IPS-15b (cell line): ENCODE results near the gene KLRF1.

Source experiments
- H3K27me3 ChIP-seq: one replicate; pipeline ENCODE4 v1.6.1; 2013; ENCODE audit warnings: low read length; ENCODE audit not compliant: control insufficient read depth, insufficient read depth
- H3K36me3 ChIP-seq: one replicate; pipeline ENCODE4 v1.6.1; 2013; ENCODE audit warnings: low read length; ENCODE audit not compliant: control insufficient read depth, insufficient read depth
- H3K4me1 ChIP-seq: one replicate; pipeline ENCODE4 v1.6.1; 2013; ENCODE audit warnings: mild to moderate bottlenecking, low read length; ENCODE audit not compliant: control insufficient read depth, insufficient read depth
- H3K4me3 ChIP-seq: one replicate; pipeline ENCODE4 v1.5.1; 2013; ENCODE audit warnings: low read depth, low read length
- H3K9ac ChIP-seq: one replicate; pipeline ENCODE4 v1.6.1; 2013; ENCODE audit warnings: low read depth, mild to moderate bottlenecking, low read length
- H3K9me3 ChIP-seq: one replicate; pipeline ENCODE4 v1.6.1; 2013; ENCODE audit warnings: mild to moderate bottlenecking, low read length; ENCODE audit not compliant: control insufficient read depth, insufficient read depth

KLRF1 gene

DNA sequence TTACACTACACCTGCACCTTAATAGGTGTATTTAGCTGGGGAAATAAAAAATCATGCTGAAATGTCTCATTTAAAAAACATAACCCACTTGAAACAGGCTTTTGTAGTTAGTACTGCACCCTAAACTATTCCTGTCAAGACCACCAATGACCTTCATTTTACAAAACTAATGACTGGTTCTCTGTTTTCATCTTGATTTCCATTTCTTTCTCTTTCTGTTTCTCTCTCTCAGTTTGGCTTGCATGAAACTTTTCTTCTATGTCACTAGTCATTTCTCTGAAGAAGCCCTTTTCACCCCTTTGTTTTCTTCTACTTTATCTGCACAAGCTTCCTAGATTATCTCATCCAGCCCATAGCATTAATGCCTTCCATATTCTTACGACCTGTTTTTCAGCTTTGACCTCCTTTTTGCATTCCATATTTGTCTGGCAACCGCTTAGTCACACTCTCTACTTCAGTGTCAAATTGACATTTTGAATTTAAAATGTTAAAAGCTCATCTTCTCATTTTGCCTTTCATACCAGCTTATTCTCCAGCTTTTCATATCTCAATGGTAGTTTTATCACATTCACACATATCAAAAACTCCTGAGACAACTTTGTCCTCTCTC, 32.7 kb upstream of the KLRF1 start:
- H3K27me3 ChIP-seq: no peaks in the 10 kb centered on the region
- H3K4me3 ChIP-seq: no peak overlapping the region
- H3K36me3 ChIP-seq: no peaks in the 10 kb centered on the region
- H3K9me3 ChIP-seq: no peaks in the 10 kb centered on the region
- peaks cover 8% of the 10 kb centered on the region for H3K4me1 ChIP-seq
- H3K9ac ChIP-seq: no peak overlapping the region

DNA sequence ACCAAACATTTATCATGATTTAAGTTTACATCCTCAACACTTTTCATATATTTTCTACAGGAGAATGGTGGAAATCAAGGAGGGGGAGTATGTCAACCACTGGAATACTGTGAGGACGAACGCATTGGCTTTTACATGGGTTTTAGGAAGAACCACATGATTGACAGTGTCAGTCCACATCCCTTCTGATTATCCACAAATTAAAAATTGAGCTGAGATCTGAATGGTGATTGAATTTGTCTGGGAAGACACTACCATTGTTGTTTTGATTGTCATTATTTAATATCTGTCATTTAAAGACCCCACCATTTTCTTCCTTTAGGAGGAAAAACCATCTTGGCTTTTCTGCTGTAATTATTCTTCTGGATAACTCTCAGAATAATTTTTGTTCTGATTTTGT, 31.3 kb upstream of the KLRF1 start:
- Histone ChIP-seq H3K4me1 (peaks cover 8% of the 10 kb centered on the region), H3K36me3 (no peaks in the 10 kb centered on the region), H3K9ac (no peak overlapping the region), H3K27me3 (no peaks in the 10 kb centered on the region), H3K4me3 (no peak overlapping the region), H3K9me3 (no peaks in the 10 kb centered on the region)

DNA sequence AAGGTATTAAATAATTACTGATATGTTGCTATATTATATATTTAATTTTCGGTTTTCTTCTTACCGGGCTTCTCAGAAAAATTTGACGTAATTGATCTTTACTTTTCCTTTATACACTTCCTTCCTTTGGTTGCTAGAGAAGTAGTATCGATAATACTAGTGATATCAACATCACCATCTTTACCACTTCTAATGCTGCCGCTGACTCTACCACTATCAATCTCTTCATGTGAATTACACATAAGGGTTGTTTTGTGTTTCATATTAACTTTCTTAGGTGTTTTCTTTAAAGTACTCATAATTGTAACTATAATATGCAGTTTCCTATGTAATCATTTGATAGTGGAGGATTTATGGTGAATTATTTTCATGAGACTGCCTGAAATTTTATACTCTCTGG, 30.9 kb upstream of the KLRF1 start:
- no peak overlapping the region for H3K9ac ChIP-seq
- no peak overlapping the region for H3K4me3 ChIP-seq
- H3K9me3 ChIP-seq: no peaks in the 10 kb centered on the region
- H3K27me3 ChIP-seq: no peaks in the 10 kb centered on the region
- H3K36me3 ChIP-seq: no peaks in the 10 kb centered on the region
- peaks cover 8% of the 10 kb centered on the region for H3K4me1 ChIP-seq

DNA sequence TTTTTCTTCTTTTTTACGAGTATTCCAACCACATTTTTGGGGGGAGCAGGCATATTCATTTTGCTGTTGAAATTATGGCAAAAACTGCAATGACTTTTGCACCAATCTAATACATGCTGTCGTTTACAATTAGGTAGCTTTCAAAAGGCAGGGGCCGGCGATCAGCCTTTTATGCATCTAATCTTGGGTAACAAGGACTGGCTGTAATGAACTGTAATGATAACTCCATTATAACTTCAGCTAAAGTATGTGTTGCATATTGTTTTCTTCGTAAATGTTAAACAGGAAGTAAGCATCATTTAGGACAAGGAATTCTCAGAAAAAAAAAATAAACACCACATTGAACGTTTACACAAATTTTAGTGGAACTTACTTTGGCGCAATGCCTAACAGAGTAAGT, 30.3 kb upstream of the KLRF1 start:
- Histone ChIP-seq H3K4me3 (no peak overlapping the region), H3K9me3 (no peaks in the 10 kb centered on the region), H3K9ac (no peak overlapping the region), H3K36me3 (no peaks in the 10 kb centered on the region), H3K27me3 (no peaks in the 10 kb centered on the region), H3K4me1 (peaks cover 8% of the 10 kb centered on the region)

DNA sequence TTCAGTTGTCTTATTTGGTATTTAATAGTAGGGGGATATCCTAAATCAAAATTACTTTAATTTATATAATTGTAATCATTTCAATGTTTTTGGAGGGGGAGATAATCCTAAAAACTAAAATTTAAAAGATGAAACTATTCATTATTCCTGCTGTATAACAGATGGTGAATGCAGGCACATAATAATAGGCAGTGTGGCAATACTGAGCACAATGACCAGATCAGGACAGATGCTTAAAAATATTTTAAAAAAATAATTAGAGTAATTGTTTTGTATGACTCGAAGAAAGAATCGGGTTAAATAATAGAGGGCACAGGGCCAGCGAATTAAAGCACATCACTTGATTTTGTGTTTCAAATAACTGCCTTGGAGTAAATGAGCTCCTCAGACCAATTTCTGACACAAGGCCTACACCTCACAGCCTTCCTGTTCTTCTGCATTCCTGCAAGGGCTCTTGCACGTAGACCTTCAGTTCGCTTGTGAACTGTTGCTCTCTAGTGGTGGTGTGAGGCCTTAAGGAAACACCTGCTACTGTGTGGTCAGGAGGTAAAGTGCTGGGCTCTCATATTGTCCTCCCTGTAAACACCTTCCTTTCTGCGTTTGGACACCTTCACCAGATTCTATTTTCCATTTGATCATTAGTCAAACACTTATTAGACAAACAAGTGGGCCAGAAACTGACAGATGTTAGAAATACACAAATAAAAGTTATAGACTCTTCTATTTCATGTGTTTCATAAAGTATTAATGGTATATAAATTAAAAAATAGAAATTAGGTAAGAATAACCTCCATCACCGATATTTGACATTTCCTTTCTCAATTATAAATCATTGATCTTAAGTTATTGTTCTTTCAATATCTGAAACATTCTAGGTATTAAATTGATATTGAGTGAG, 29.3 kb upstream of the KLRF1 start:
- H3K9ac ChIP-seq: no peak overlapping the region
- H3K4me1 ChIP-seq: peaks cover 8% of the 10 kb centered on the region
- no peak overlapping the region for H3K4me3 ChIP-seq
- H3K36me3 ChIP-seq: no peaks in the 10 kb centered on the region
- H3K9me3 ChIP-seq: no peaks in the 10 kb centered on the region
- no peaks in the 10 kb centered on the region for H3K27me3 ChIP-seq

DNA sequence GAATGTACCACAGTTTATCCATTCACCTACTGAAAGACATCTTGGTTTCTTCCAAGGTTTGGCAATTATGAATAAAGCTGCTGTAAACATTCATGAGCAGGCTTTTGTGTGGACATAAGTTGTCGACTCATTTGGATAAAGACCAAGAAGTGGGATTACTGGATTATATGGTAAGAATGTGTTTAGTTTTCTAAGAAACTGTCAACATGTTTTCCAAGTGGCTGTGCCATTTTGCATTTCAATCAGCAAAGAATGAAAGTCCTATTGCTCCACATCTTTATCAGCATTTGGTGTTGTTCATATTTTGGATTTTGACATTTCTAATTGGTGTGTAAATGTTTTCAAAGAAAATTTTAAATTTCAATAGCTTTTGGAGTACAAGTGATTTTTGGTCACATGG, 27.3 kb upstream of the KLRF1 start:
- H3K36me3 ChIP-seq: no peaks in the 10 kb centered on the region
- H3K9ac ChIP-seq: no peak overlapping the region
- no peaks in the 10 kb centered on the region for H3K4me1 ChIP-seq
- no peaks in the 10 kb centered on the region for H3K27me3 ChIP-seq
- no peak overlapping the region for H3K4me3 ChIP-seq
- H3K9me3 ChIP-seq: no peaks in the 10 kb centered on the region

DNA sequence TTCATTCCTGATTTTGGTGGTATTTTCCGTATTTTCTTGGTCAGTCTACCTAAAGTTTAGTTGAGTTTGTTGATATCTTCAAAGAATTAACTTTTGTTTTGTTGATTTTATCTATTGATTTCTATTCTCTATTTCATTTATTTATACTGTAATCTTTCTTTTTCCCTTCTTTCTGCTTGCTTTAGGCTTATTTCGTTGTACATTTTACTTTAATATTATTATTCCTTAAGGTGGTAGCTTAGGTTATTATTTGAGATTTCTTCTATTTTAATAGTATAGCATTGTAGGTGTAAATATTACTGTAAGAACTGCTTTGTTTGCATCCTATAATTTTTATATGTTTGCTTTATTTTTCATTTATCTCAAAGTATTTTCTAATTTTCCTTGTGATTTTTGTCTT, 21.4 kb upstream of the KLRF1 start:
- no peaks in the 10 kb centered on the region for H3K36me3 ChIP-seq
- no peak overlapping the region for H3K9ac ChIP-seq
- H3K9me3 ChIP-seq: no peaks in the 10 kb centered on the region
- H3K4me1 ChIP-seq: no peaks in the 10 kb centered on the region
- H3K4me3 ChIP-seq: no peak overlapping the region
- H3K27me3 ChIP-seq: no peaks in the 10 kb centered on the region

DNA sequence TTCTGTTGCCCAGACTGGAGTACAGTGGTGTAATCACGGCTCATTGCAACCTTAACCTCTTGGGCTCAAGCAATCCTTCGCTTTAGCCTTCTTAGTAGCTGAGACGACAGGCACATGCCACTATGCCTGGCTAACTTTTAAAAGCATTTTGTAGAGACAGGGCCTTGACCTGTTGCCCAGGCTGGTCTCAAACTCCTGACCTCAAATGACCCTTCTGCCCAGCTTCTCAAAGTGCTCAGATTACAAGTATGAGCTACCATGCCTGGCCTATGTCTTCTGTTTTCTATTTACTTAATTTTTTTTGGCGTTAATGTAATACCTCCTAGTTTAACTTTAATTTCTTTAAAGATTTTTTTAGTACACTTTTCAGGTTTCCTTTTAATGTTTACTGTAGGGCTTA, 20.6 kb upstream of the KLRF1 start:
- H3K36me3 ChIP-seq: no peaks in the 10 kb centered on the region
- H3K9me3 ChIP-seq: no peaks in the 10 kb centered on the region
- H3K9ac ChIP-seq: no peak overlapping the region
- H3K4me3 ChIP-seq: no peak overlapping the region
- H3K27me3 ChIP-seq: no peaks in the 10 kb centered on the region
- H3K4me1 ChIP-seq: no peaks in the 10 kb centered on the region

DNA sequence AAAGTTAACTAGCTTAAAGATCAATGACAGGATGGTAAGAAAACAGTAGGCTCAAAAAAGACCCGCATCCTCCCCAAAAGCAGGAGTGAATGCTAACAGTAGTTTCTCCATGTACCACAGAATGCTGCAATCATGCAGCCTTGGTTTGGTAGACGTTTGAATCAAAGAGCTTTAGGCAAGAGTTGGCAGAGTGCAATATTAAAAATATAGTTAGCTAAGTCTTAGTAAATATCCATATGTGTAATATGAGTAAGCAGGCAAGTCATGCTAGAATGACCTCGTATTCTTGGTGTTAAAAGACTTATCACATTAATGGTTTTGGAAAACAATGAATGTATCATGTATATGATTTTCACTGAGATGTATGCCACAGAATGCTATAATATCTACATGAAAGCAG, 18.8 kb upstream of the KLRF1 start:
- H3K4me3 ChIP-seq: no peak overlapping the region
- no peaks in the 10 kb centered on the region for H3K36me3 ChIP-seq

DNA sequence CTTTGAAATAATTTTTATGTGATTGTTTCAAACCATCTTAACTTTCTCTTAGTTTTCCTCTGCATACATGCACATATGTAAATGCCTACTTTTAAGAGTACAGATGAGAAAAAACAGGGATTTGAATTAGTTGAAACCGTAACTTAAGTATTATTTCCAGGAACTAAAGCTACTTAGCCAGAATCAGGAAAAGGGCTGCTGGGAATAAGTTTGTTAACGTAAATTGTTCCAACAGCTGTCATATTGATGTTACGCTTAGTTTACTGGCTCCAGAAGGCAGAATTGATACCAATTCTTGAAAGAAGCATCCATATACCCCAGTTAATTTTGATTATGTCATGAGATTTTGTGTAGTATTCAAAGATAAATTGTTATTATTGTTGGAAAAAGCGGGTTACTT, 17.9 kb upstream of the KLRF1 start:
- Histone ChIP-seq H3K4me3 (no peak overlapping the region), H3K36me3 (no peaks in the 10 kb centered on the region), H3K4me1 (no peaks in the 10 kb centered on the region), H3K27me3 (no peaks in the 10 kb centered on the region), H3K9ac (no peak overlapping the region), H3K9me3 (no peaks in the 10 kb centered on the region)

More for the DNA sequence above, 18.8 kb upstream of the KLRF1 start:
- H3K9ac ChIP-seq: no peak overlapping the region
- no peaks in the 10 kb centered on the region for H3K4me1 ChIP-seq
- no peaks in the 10 kb centered on the region for H3K27me3 ChIP-seq
- no peaks in the 10 kb centered on the region for H3K9me3 ChIP-seq

DNA sequence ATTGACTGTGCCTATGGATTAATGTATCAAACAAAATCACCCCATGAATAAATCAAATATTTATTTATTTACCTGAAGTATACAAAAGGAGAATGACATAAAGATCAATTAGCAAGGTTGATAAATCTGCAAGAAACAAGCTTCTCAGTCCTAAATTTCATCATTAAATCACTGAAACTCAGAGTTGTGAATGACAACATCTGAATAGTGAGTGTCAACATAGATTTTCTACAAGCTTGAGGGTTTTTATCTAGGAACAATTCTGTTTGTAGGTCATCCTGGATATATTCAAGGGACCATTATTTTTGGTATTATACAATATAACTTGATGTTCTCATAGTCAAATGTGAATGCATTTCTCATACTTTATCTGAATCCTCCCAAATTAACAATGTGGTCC, 17.4 kb upstream of the KLRF1 start:
- no peak overlapping the region for H3K4me3 ChIP-seq
- no peaks in the 10 kb centered on the region for H3K27me3 ChIP-seq
- no peaks in the 10 kb centered on the region for H3K36me3 ChIP-seq
- H3K4me1 ChIP-seq: no peaks in the 10 kb centered on the region
- no peak overlapping the region for H3K9ac ChIP-seq
- no peaks in the 10 kb centered on the region for H3K9me3 ChIP-seq

DNA sequence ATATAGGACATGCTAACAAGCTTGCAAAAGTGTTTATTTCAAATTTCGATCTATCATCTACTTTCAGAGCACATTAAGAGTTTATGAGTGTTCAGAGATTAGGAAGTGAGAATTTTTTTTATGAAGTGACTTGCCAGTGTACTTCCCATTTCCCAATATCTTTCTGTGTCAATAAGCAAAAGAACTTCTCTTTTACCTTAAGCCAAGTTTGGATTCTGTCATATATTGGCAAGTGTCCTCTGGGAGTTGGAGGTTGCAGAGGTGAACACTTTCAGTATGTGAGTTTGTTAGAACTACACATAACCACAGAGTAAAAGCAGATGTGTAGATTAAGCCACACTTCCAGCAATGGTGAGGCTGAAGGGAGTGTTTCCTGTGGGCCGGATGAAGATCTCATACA, 16.6 kb upstream of the KLRF1 start:
- no peaks in the 10 kb centered on the region for H3K9me3 ChIP-seq
- H3K27me3 ChIP-seq: no peaks in the 10 kb centered on the region
- no peaks in the 10 kb centered on the region for H3K4me1 ChIP-seq
- H3K4me3 ChIP-seq: no peak overlapping the region
- H3K36me3 ChIP-seq: no peaks in the 10 kb centered on the region
- H3K9ac ChIP-seq: no peak overlapping the region
